Measurements from ENCODE around the gene FOXC2. TPM values are rescaled to one million over a fixed set of nuclear protein-coding genes. Genes with fewer than 3 reads are reported as not detected.

Gene FOXC2
- total and polyA plus RNA-seq, 10 of the 15 experiments (the other 5 are each of a cell fraction or from before 2014, with no cell fraction given): not detected

DNA sequence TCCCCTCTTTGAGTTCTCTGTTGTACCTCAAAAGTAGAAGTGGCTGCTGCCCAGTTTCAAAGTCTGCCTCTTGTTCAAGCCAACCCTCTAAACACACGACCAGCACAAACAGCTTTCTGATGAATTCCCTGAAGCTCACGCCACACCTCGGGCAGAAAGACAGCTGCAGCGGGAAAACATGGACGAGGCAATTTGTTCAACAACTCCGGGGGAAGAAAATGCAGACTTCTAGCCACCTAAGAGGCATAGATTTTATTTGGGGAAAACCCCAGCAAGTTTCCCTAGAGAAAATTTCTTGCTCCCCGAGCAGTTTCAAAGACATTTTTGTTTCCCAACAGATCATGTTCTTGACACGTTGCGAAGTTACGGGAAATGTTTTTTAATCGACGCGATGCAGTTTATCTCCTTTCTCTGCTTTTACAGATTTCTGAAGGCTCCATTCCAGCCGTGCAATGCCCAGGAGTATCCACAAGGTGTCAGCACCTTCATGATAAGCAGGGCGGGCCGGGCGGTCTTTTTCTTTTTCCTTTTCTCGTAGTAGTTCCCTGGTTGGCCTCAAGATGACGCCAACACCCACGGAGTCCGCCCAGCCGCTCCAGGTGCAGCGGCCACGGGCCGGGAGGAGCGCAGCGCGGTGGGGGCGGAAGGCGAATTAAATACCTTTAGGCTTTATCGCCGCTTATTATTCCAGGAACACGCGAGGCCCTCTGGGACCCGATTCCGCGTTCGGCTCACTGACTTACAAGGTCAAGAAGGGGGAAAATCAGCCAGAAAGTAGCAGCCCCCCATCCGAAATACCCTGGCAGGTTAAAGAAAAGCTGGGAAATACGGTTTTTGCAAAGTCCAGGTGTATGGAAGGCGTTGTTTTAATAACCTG lies 2.9 kb upstream of the FOXC2 start (continued):
- TF ChIP-seq ZZZ3 (IDR thresholded peaks at IDR 0.05; ENCODE audit: control insufficient read depth, insufficient read length, low read depth) (no peak), NBN (IDR thresholded peaks at IDR 0.05) (0 out of 2 replicates have a peak, but pooled peaks have one; percentile 28), SMC3 (IDR thresholded peaks at IDR 0.05; ENCODE audit: borderline replicate concordance, low read length) (peak; percentile 99), NR2F1 (conservative IDR thresholded peaks at IDR 0.05) (no peak), JUND (IDR thresholded peaks at IDR 0.05; ENCODE audit: low read depth, low read length) (peak; percentile 35; the same call in 1 of the 2 replicates), TBL1XR1 (IDR thresholded peaks at IDR 0.05; ENCODE audit: low read depth, low read length) (no peak; the same call in 1 of the 2 replicates), EED (IDR thresholded peaks at IDR 0.05; ENCODE audit: low read depth) (no peak), EGR1 (IDR thresholded peaks at IDR 0.05; ENCODE audit: borderline replicate concordance in 1 of 2, low read depth in 2 of 2, low read length in 2 of 2) (no peak), NFYA (IDR thresholded peaks at IDR 0.05; ENCODE audit: borderline replicate concordance, low read depth, low read length) (no peak), KLF5 (IDR thresholded peaks at IDR 0.05; ENCODE audit: partially characterized antibody) (peak; percentile 52), RUNX3 (IDR thresholded peaks at IDR 0.05; ENCODE audit: low read length) (no peak), BHLHE40 (IDR thresholded peaks at IDR 0.05; ENCODE audit: borderline replicate concordance in 1 of 2, low read depth in 2 of 2, low read length in 1 of 2) (peak; percentile 28 to 56; a peak in 2 of 4 replicates)
- TF ChIP-seq, protein P1, sequence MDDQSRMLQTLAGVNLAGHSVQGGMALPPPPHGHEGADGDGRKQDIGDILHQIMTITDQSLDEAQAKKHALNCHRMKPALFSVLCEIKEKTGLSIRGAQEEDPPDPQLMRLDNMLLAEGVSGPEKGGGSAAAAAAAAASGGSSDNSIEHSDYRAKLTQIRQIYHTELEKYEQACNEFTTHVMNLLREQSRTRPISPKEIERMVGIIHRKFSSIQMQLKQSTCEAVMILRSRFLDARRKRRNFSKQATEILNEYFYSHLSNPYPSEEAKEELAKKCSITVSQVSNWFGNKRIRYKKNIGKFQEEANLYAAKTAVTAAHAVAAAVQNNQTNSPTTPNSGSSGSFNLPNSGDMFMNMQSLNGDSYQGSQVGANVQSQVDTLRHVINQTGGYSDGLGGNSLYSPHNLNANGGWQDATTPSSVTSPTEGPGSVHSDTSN (IDR thresholded peaks at IDR 0.05; ENCODE audit: insufficient replicate concordance, low read depth, low read length): no peak
- TF ChIP-seq, protein P2, sequence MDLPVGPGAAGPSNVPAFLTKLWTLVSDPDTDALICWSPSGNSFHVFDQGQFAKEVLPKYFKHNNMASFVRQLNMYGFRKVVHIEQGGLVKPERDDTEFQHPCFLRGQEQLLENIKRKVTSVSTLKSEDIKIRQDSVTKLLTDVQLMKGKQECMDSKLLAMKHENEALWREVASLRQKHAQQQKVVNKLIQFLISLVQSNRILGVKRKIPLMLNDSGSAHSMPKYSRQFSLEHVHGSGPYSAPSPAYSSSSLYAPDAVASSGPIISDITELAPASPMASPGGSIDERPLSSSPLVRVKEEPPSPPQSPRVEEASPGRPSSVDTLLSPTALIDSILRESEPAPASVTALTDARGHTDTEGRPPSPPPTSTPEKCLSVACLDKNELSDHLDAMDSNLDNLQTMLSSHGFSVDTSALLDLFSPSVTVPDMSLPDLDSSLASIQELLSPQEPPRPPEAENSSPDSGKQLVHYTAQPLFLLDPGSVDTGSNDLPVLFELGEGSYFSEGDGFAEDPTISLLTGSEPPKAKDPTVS (IDR thresholded peaks at IDR 0.05; ENCODE audit: low read depth, low read length): peak; percentile 54; the same call in 1 of the 2 replicates
- TF ChIP-seq, protein P3, sequence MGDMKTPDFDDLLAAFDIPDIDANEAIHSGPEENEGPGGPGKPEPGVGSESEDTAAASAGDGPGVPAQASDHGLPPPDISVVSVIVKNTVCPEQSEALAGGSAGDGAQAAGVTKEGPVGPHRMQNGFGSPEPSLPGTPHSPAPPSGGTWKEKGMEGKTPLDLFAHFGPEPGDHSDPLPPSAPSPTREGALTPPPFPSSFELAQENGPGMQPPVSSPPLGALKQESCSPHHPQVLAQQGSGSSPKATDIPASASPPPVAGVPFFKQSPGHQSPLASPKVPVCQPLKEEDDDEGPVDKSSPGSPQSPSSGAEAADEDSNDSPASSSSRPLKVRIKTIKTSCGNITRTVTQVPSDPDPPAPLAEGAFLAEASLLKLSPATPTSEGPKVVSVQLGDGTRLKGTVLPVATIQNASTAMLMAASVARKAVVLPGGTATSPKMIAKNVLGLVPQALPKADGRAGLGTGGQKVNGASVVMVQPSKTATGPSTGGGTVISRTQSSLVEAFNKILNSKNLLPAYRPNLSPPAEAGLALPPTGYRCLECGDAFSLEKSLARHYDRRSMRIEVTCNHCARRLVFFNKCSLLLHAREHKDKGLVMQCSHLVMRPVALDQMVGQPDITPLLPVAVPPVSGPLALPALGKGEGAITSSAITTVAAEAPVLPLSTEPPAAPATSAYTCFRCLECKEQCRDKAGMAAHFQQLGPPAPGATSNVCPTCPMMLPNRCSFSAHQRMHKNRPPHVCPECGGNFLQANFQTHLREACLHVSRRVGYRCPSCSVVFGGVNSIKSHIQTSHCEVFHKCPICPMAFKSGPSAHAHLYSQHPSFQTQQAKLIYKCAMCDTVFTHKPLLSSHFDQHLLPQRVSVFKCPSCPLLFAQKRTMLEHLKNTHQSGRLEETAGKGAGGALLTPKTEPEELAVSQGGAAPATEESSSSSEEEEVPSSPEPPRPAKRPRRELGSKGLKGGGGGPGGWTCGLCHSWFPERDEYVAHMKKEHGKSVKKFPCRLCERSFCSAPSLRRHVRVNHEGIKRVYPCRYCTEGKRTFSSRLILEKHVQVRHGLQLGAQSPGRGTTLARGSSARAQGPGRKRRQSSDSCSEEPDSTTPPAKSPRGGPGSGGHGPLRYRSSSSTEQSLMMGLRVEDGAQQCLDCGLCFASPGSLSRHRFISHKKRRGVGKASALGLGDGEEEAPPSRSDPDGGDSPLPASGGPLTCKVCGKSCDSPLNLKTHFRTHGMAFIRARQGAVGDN (IDR thresholded peaks at IDR 0.05): no peak
